GM12801 (cell line): Measurements from ENCODE around the gene MARF1.

ENCODE experiments used
- TF ChIP-seq, protein P1 (sequence below): IDR thresholded peaks from one replicate; pipeline ENCODE4 v1.5.1; 2011; ENCODE audit warnings: control low read depth; ENCODE audit not compliant: insufficient read length; ENCODE audit errors: extremely low read depth

The MARF1 gene

GRCh38 chr16:15620611-15621195 lies 22.3 kb downstream of the MARF1 start:
- TF ChIP-seq, protein P1, sequence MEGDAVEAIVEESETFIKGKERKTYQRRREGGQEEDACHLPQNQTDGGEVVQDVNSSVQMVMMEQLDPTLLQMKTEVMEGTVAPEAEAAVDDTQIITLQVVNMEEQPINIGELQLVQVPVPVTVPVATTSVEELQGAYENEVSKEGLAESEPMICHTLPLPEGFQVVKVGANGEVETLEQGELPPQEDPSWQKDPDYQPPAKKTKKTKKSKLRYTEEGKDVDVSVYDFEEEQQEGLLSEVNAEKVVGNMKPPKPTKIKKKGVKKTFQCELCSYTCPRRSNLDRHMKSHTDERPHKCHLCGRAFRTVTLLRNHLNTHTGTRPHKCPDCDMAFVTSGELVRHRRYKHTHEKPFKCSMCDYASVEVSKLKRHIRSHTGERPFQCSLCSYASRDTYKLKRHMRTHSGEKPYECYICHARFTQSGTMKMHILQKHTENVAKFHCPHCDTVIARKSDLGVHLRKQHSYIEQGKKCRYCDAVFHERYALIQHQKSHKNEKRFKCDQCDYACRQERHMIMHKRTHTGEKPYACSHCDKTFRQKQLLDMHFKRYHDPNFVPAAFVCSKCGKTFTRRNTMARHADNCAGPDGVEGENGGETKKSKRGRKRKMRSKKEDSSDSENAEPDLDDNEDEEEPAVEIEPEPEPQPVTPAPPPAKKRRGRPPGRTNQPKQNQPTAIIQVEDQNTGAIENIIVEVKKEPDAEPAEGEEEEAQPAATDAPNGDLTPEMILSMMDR: no peak

GRCh38 chr16:15618392-15618791 lies 24.6 kb downstream of the MARF1 start:
- TF ChIP-seq, protein P1: no peak

GRCh38 chr16:15617901-15618300 lies 25.1 kb downstream of the MARF1 start:
- TF ChIP-seq, protein P1: no peak

DNA sequence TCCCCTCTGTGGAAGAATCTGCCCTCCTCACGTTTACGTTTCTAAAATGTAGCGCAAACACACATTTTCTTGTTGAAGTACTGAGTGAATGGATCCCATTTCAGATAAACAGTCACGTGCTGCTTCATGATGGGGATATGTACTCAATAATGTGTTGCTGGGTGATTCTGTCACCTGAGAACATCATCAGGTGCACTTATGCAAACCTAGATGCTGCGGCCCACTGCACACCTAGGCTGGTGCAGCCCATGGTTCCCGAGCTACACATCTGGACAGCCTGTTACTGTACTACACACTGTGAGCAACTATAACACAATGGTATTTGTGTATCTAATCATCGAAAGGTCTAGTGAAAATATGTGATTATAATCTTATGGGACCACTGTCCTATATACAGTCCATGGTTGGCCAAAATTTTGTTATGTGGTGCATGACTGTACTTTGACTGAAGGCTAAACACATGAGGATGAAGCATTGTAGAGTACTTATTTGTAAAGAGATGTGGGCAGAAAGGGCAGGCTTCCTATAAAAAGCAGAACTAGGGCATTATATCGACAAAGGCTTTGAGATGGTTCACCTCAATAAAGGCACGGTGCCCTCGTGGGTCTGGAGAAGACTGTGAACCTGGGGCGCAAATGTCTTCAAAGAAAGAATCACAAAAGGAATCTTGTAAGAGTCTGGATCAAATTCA lies 26.3 kb downstream of the MARF1 start:
- TF ChIP-seq, protein P1: no peak

- TF ChIP-seq, protein P1: no peak
These were observed 26.9 kb downstream of the MARF1 start for GRCh38 chr16:15616012-15616411.

DNA sequence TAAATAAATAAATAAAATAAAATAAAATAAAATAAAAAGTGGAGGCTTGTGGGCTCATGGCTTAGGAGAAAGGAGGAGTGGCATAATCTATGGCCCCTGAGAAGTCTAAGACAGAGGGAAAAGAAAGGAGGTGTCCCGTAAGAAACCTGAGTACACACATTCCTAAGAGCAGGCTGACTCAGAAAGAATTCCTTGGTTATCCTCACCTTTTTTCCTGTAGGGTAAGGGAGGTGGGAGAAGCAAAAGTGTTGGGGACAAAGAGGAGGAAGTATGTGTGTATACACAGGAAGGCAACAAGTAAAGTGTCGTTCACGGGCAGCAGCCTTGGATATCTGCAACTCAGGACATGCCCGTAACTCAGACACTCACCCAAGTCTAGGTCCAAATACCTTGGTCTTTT lies 29.3 kb downstream of the MARF1 start:
- TF ChIP-seq, protein P1: no peak

DNA sequence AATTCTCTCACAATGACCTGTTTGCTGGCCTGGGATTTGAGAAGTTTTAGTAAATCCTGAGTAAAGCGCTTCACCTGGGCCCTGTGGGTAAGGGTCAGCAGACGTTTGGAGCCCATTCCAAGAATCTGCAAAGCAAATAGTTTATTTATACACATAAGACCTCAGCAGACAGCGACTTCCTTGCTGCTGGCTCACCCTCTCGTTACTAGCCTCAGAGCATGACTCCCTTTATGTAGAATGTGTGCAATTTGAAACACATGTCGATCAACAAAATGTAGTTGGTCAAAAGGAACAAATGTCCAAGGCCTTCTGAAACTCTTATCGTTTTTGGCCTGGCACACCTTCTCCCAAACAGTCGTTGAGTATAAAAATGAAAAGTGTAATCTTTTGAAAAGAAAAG lies 31.3 kb downstream of the MARF1 start:
- TF ChIP-seq, protein P1: no peak
